Activated CD4-positive, alpha-beta T cell treated with anti-CD3 and anti-CD28 coated beads for 4 hours (primary cell): ENCODE data around the gene NYAP2.

Experiments
- DNase-seq, 2 donors: peaks; one replicate each; pipeline ENCODE4 v3.0.0-alpha.2; 2020

The NYAP2 gene

GRCh38 chr2:225429717-225430116 is 30.2 kb downstream of the NYAP2 start:
- DNase-seq: no peak

GRCh38 chr2:225431105-225431863 is 31.8 kb downstream of the NYAP2 start:
- no peak for DNase-seq

GRCh38 chr2:225434014-225434413 is 34.5 kb downstream of the NYAP2 start:
- DNase-seq: no peak

- no peak for DNase-seq
These were observed 37.8 kb downstream of the NYAP2 start for GRCh38 chr2:225437319-225437718.

GRCh38 chr2:225438248-225438647 is 38.7 kb downstream of the NYAP2 start:
- DNase-seq: no peak

- no peak for DNase-seq
These were observed 53.2 kb downstream of the NYAP2 start for GRCh38 chr2:225452677-225453076.

GRCh38 chr2:225454412-225454811 is 54.9 kb downstream of the NYAP2 start:
- no peak for DNase-seq

- DNase-seq: no peak
These were observed 57.2 kb downstream of the NYAP2 start for GRCh38 chr2:225456619-225457260.

GRCh38 chr2:225457482-225457881 is 58.0 kb downstream of the NYAP2 start:
- DNase-seq: no peak

- no peak for DNase-seq
These were observed 59.1 kb downstream of the NYAP2 start for GRCh38 chr2:225458431-225459117.

- DNase-seq: no peak
These were observed 62.9 kb downstream of the NYAP2 start for GRCh38 chr2:225462417-225462816.

GRCh38 chr2:225462945-225463344 is 63.4 kb downstream of the NYAP2 start:
- DNase-seq: no peak

- no peak for DNase-seq
These were observed 63.9 kb downstream of the NYAP2 start for GRCh38 chr2:225463449-225463848.

GRCh38 chr2:225464346-225465025 is 65.0 kb downstream of the NYAP2 start:
- DNase-seq: peak in 1 of 2 donors; percentile 5

- no peak for DNase-seq
These were observed 66.3 kb downstream of the NYAP2 start for GRCh38 chr2:225465827-225466226.

- no peak for DNase-seq
These were observed 67.5 kb downstream of the NYAP2 start for GRCh38 chr2:225466891-225467604.

GRCh38 chr2:225468131-225468530 is 68.6 kb downstream of the NYAP2 start:
- no peak for DNase-seq

GRCh38 chr2:225471039-225471438 is 71.5 kb downstream of the NYAP2 start:
- DNase-seq: no peak

GRCh38 chr2:225471482-225471881 is 72.0 kb downstream of the NYAP2 start:
- DNase-seq: no peak

GRCh38 chr2:225472161-225472560 is 72.7 kb downstream of the NYAP2 start:
- no peak for DNase-seq

GRCh38 chr2:225479386-225479785 is 79.9 kb downstream of the NYAP2 start:
- no peak for DNase-seq

- no peak for DNase-seq
These were observed 85.2 kb downstream of the NYAP2 start for GRCh38 chr2:225484751-225485150.

- DNase-seq: no peak
These were observed 86.7 kb downstream of the NYAP2 start for GRCh38 chr2:225486236-225486635.
